ENCODE data around the gene RFTN1.

The RFTN1 gene

GRCh38 chr3:16358336-16358735 lies 155.2 kb downstream of the RFTN1 start:
- Histone ChIP-seq H3F3A (ENCODE audit: control insufficient read depth, insufficient read depth) (0 out of 2 replicates have a peak, but pooled peaks cover 2% of the 10 kb centered on the region), H3K4me2 (ENCODE audit: low read length) (no peak overlapping the region), H3K79me2 (ENCODE audit: control insufficient read depth, low read length) (peaks cover 94% of the 10 kb centered on the region), H3K4me1 (ENCODE audit: control insufficient read depth, low read length) (peaks cover 59% of the 10 kb centered on the region), H3K36me3 (ENCODE audit: control insufficient read depth, low read length) (peaks cover 97% of the 10 kb centered on the region), H3K27me3 (ENCODE audit: control insufficient read depth, low read length) (no peaks in the 10 kb centered on the region), H3K9me3 (ENCODE audit: control insufficient read depth, insufficient read depth, low read length) (no peaks in the 10 kb centered on the region), H4K20me1 (ENCODE audit: control insufficient read depth, insufficient read depth, low read depth, low read length) (no peaks in the 10 kb centered on the region), H3K27ac (ENCODE audit: low read depth, low read length) (no peak overlapping the region), H3K4me3 (ENCODE audit: low read length) (no peak overlapping the region), H3K9me2 (replicated peaks; ENCODE audit: control insufficient read depth, low read length) (no peaks in the 10 kb centered on the region)
- TF ChIP-seq EZH2phosphoT487 (IDR thresholded peaks at IDR 0.05; ENCODE audit: borderline replicate concordance, low read length) (no peak), CTCF (IDR thresholded peaks at IDR 0.05; ENCODE audit: low read depth, low read length, poor library complexity, severe bottlenecking) (no peak)

- Histone ChIP-seq H3K36me3 (ENCODE audit: control insufficient read depth, low read length) (peaks cover 97% of the 10 kb centered on the region), H3K9me2 (replicated peaks; ENCODE audit: control insufficient read depth, low read length) (no peaks in the 10 kb centered on the region), H3K27ac (ENCODE audit: low read depth, low read length) (no peak overlapping the region), H3K4me1 (ENCODE audit: control insufficient read depth, low read length) (peaks cover 51% of the 10 kb centered on the region), H3F3A (ENCODE audit: control insufficient read depth, insufficient read depth) (0 out of 2 replicates have a peak, but pooled peaks cover 2% of the 10 kb centered on the region), H3K9me3 (ENCODE audit: control insufficient read depth, insufficient read depth, low read length) (no peaks in the 10 kb centered on the region), H3K4me2 (ENCODE audit: low read length) (no peak overlapping the region), H4K20me1 (ENCODE audit: control insufficient read depth, insufficient read depth, low read depth, low read length) (no peaks in the 10 kb centered on the region), H3K27me3 (ENCODE audit: control insufficient read depth, low read length) (no peaks in the 10 kb centered on the region), H3K79me2 (ENCODE audit: control insufficient read depth, low read length) (peaks cover 94% of the 10 kb centered on the region), H3K4me3 (ENCODE audit: low read length) (no peak overlapping the region)
- TF ChIP-seq CTCF (IDR thresholded peaks at IDR 0.05; ENCODE audit: low read depth, low read length, poor library complexity, severe bottlenecking) (no peak), EZH2phosphoT487 (IDR thresholded peaks at IDR 0.05; ENCODE audit: borderline replicate concordance, low read length) (no peak)
Observed at GRCh38 chr3:16357186-16358121, 156.0 kb downstream of the RFTN1 start.

GRCh38 chr3:16355828-16356227 lies 157.7 kb downstream of the RFTN1 start:
- Histone ChIP-seq H3K27me3 (ENCODE audit: control insufficient read depth, low read length) (no peaks in the 10 kb centered on the region), H4K20me1 (ENCODE audit: control insufficient read depth, insufficient read depth, low read depth, low read length) (no peaks in the 10 kb centered on the region)

More at GRCh38 chr3:16355828-16356227, 157.7 kb downstream of the RFTN1 start:
- H3K4me3 ChIP-seq (ENCODE audit: low read length) = no peak overlapping the region
- H3K27ac ChIP-seq (ENCODE audit: low read depth, low read length) = no peak overlapping the region
- no peak overlapping the region for H3K4me2 ChIP-seq (ENCODE audit: low read length)
- peaks cover 97% of the 10 kb centered on the region for H3K36me3 ChIP-seq (ENCODE audit: control insufficient read depth, low read length)
- no peaks in the 10 kb centered on the region for H3K9me3 ChIP-seq (ENCODE audit: control insufficient read depth, insufficient read depth, low read length)
- H3K9me2 ChIP-seq (replicated peaks; ENCODE audit: control insufficient read depth, low read length) = no peaks in the 10 kb centered on the region
- TF ChIP-seq EZH2phosphoT487 (IDR thresholded peaks at IDR 0.05; ENCODE audit: borderline replicate concordance, low read length) (no peak), CTCF (IDR thresholded peaks at IDR 0.05; ENCODE audit: low read depth, low read length, poor library complexity, severe bottlenecking) (no peak)
- peaks cover 94% of the 10 kb centered on the region for H3K79me2 ChIP-seq (ENCODE audit: control insufficient read depth, low read length)
- H3F3A ChIP-seq (ENCODE audit: control insufficient read depth, insufficient read depth) = no peaks in the 10 kb centered on the region
- H3K4me1 ChIP-seq (ENCODE audit: control insufficient read depth, low read length) = peaks cover 34% of the 10 kb centered on the region

Measured in DOHH2 (cell line).